ENCODE data around the gene GABRG3.
"Not testable (repeated sequence)": the region's sequence is repeated elsewhere in the genome, so short reads cannot be mapped to it uniquely, and the experiment has no call there.

Gene GABRG3

GRCh38 chr15:27353856-27354255 is 382.9 kb downstream of the GABRG3 start:
- DNase-seq = no peak

GRCh38 chr15:27358751-27359434 is 387.9 kb downstream of the GABRG3 start:
- no peak for DNase-seq

GRCh38 chr15:27359586-27359985 is 388.6 kb downstream of the GABRG3 start:
- no peak for DNase-seq

- DNase-seq = no peak
Observed at GRCh38 chr15:27360316-27360715, 389.3 kb downstream of the GABRG3 start.

- DNase-seq = no peak
Observed at GRCh38 chr15:27361438-27361837, 390.5 kb downstream of the GABRG3 start.

- DNase-seq = no peak
Observed at GRCh38 chr15:27365456-27365855, 394.5 kb downstream of the GABRG3 start.

GRCh38 chr15:27377391-27377790 is 406.4 kb downstream of the GABRG3 start:
- DNase-seq = not testable (repeated sequence)

GRCh38 chr15:27382361-27383025 is 411.5 kb downstream of the GABRG3 start:
- DNase-seq = no peak

GRCh38 chr15:27383726-27384125 is 412.7 kb downstream of the GABRG3 start:
- DNase-seq = no peak

- no peak for DNase-seq
Observed at GRCh38 chr15:27392163-27392562, 421.2 kb downstream of the GABRG3 start.

- no peak for DNase-seq
Observed at GRCh38 chr15:27396521-27396920, 425.5 kb downstream of the GABRG3 start.

- DNase-seq = no peak
Observed at GRCh38 chr15:27396996-27397395, 426.0 kb downstream of the GABRG3 start.

- DNase-seq = no peak
Observed at GRCh38 chr15:27398631-27399161, 427.7 kb downstream of the GABRG3 start.

- no peak for DNase-seq
Observed at GRCh38 chr15:27399241-27399640, 428.3 kb downstream of the GABRG3 start.

GRCh38 chr15:27401471-27401870 is 430.5 kb downstream of the GABRG3 start:
- DNase-seq = no peak

- no peak for DNase-seq
Observed at GRCh38 chr15:27408428-27408827, 437.4 kb downstream of the GABRG3 start.

- DNase-seq = no peak
Observed at GRCh38 chr15:27410996-27411605, 440.1 kb downstream of the GABRG3 start.

- DNase-seq = no peak
Observed at GRCh38 chr15:27412415-27412814, 441.4 kb downstream of the GABRG3 start.

GRCh38 chr15:27414168-27414870 is 443.3 kb downstream of the GABRG3 start:
- DNase-seq = no peak

- no peak for DNase-seq
Observed at GRCh38 chr15:27418726-27419125, 447.7 kb downstream of the GABRG3 start.

- DNase-seq = no peak
Observed at GRCh38 chr15:27422997-27423396, 452.0 kb downstream of the GABRG3 start.

- no peak for DNase-seq
Observed at GRCh38 chr15:27426805-27427204, 455.8 kb downstream of the GABRG3 start.

- DNase-seq = no peak
Observed at GRCh38 chr15:27427276-27427675, 456.3 kb downstream of the GABRG3 start.
